Activated T-helper 1 cell treated with anti-CD3 and anti-CD28 coated beads, Interleukin-12 subunit alpha, Interleukin-12 subunit beta, Interleukin-2, Interleukin-4 antibody, amounts not matched to agents 30 ng/mL and 10 ng/mL and 1 ng/mL, durations not matched to agents 14 hours and 24 hours and 36 hours (primary cell): ENCODE measurements around the gene OR51M1. TPM values are rescaled to one million over a fixed set of nuclear protein-coding genes. Genes with fewer than 3 reads are reported as not detected.

Experiments
- DNase-seq: peaks from one replicate; pipeline ENCODE4 v3.0.0; 2021; ENCODE audit warnings: low spot score
- H3K27ac Mint-ChIP-seq: one replicate; pipeline ENCODE4 v1.8.0; 2021; ENCODE audit warnings: mild to moderate bottlenecking, mixed read lengths
- H3K27me3 Mint-ChIP-seq: one replicate; pipeline ENCODE4 v1.8.0; 2022; ENCODE audit warnings: mild to moderate bottlenecking, moderate library complexity, mixed read lengths; ENCODE audit not compliant: insufficient read depth
- H3K36me3 Mint-ChIP-seq: one replicate; pipeline ENCODE4 v1.8.0; 2021; ENCODE audit warnings: low read depth, mixed read lengths
- H3K4me1 Mint-ChIP-seq: one replicate; pipeline ENCODE4 v1.8.0; 2021; ENCODE audit warnings: low read depth, mixed read lengths
- H3K4me3 Mint-ChIP-seq: one replicate; pipeline ENCODE4 v1.8.0; 2021; ENCODE audit warnings: mild to moderate bottlenecking, moderate library complexity, mixed read lengths
- H3K9me3 Mint-ChIP-seq: one replicate; pipeline ENCODE4 v1.8.0; 2021; ENCODE audit warnings: mixed read lengths
- intact Hi-C: fragments of 100-400 bp; cut with micrococcal nuclease; formaldehyde crosslinking; loops from one replicate; pipeline ENCODE4 v1.15.1; 2024
- total RNA-seq: library from RNA; stranded (reverse); gene quantifications from 2 replicates; pipeline ENCODE4 v1.2.3, GENCODE V29; 2022

The OR51M1 gene
- total RNA-seq, 1 donor from 2014 or later, result not detected

DNA sequence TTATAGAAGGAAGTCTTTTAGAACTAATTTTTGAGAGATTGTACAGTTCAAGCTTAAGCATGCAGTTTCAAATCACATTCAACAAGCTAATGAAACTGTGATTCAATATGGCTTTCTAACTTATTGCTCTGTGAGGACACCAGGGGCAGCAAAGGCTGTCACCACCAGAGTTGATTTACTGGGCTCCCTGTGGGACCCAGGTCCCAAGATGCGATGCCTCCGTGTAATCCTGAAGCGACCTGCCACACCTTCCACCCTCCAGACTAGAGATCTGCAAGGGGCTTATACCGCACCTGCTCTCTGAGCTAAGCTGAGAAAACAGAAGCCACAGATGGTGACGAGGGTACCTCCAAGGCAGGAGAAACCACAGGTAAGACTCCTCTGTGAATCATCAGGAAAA is 37.4 kb downstream of the OR51M1 start:
- intact Hi-C loops, result no loop called here
- H3K9me3 Mint-ChIP-seq, result no peaks in the 10 kb centered on the region
- no peak overlapping the region for H3K27ac Mint-ChIP-seq
- DNase-seq, result no peak
- H3K4me1 Mint-ChIP-seq, result no peaks in the 10 kb centered on the region
- H3K27me3 Mint-ChIP-seq, result no peaks in the 10 kb centered on the region
- no peaks in the 10 kb centered on the region for H3K36me3 Mint-ChIP-seq
- H3K4me3 Mint-ChIP-seq, result no peak overlapping the region

DNA sequence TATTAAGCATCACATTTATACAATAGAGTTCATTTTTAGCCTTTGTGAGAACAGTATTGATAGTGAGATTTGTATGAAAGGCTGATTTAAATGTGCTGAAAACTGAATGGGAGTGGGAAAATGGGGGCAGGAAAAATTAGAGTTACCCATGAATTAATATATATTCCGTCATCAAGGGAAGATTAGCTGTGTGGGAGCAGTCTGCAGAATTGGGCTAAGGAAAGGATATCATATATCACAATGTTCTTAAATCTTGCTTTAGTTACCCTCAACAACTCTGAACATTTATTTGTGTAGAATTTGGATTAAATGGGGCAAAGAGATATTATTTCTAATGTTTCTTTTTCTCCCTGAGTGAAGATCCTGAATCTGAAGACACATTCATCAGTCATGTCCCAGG is 38.2 kb downstream of the OR51M1 start, which contains the start of gene OR51Q1:
Gene OR51Q1, plus strand, starts transcription at position 301 of the 400 bp plus-strand sequence. Its CDS starts 90 bp downstream, at position 391.
- Mint-ChIP-seq H3K4me3 (no peak within 1 kb of the TSS), H3K36me3 (no peaks in the 10 kb centered on the region)

DNA sequence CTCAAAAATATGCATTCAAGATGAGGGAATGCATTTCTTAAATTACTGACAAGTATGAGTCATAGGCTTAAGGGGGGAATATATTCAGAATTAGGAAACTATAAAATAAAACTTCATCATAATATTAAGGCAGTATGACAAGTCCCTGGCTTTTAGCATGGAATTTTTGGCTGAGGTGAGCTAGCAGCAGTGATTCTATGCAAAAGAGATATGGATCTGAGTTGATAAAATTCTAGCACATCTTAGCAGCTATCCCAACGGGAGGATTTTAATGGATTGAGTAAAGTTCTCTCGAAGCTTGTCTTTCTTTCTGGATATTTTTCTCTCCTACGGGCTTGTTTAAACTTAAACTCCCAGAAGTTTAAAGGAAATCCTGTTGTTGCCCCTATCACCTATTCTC is 39.5 kb downstream of the OR51M1 start:
- Mint-ChIP-seq H3K27ac (no peak overlapping the region), H3K36me3 (no peaks in the 10 kb centered on the region), H3K4me3 (no peak overlapping the region), H3K4me1 (no peaks in the 10 kb centered on the region), H3K9me3 (no peaks in the 10 kb centered on the region), H3K27me3 (peaks cover 4% of the 10 kb centered on the region)
- intact Hi-C loops, result no loop called here
- DNase-seq, result no peak

More for the DNA sequence above, 38.2 kb downstream of the OR51M1 start, which contains the start of gene OR51Q1:
- Mint-ChIP-seq H3K9me3 (no peaks in the 10 kb centered on the region), H3K4me1 (no peaks in the 10 kb centered on the region), H3K27me3 (no peaks in the 10 kb centered on the region), H3K27ac (no peak within 1 kb of the TSS)
- no peak for DNase-seq
- intact Hi-C loops, result no loop called here

DNA sequence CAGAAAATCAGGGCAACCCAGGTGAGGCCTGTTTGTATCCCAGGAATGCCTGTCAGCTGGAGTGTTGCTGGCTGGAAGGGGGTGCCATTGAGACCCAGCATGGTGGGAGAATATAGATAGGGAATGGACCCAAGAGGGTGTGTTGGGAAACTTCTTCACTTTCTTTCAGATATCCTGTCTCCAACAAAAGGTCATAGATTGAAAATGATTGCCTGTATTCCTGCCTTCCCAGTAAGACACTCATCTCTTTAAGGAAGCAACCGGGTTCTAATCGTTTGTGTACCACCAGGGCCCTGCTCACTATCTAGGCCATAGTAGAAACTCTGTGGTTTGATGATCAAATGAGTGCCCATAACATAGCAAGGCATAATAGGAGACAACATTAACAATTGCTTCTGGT is 57.8 kb downstream of the OR51M1 start, which contains the start of gene OR51I1:
Gene OR51I1, minus strand, starts transcription at position 101 of the 400 bp plus-strand sequence. Its CDS starts 0 bp downstream, at position 101.
- DNase-seq, result no peak
- Mint-ChIP-seq H3K36me3 (no peaks in the 10 kb centered on the region), H3K4me3 (no peak within 1 kb of the TSS), H3K9me3 (no peaks in the 10 kb centered on the region), H3K27ac (no peak within 1 kb of the TSS), H3K27me3 (peaks cover 9% of the 10 kb centered on the region), H3K4me1 (no peaks in the 10 kb centered on the region)
- intact Hi-C loops, result no loop called here

Other genes starting within 250 kb of the OR51M1 start
- not detected in 2 replicates for gene OR52A5, start 245.5 kb upstream of the OR51M1 start, total RNA-seq
- not detected in 2 replicates for gene OR52A1, start 229.1 kb upstream of the OR51M1 start, total RNA-seq
- gene OR51V1, start 183.1 kb upstream of the OR51M1 start, total RNA-seq, result not detected in 2 replicates
- gene HBB, start 156.7 kb upstream of the OR51M1 start, total RNA-seq, result not detected in 2 replicates
- not detected in 2 replicates for gene HBD, start 149.3 kb upstream of the OR51M1 start, total RNA-seq
- gene HBG1, start 134.0 kb upstream of the OR51M1 start, total RNA-seq, result not detected in 2 replicates
- not detected in 2 replicates for gene HBG2, start 129.0 kb upstream of the OR51M1 start, total RNA-seq
- gene HBE1, start 113.9 kb upstream of the OR51M1 start, total RNA-seq, result not detected in 2 replicates
- not detected in 2 replicates for gene OR51B4, start 81.9 kb upstream of the OR51M1 start, total RNA-seq
- not detected in 2 replicates for gene OR51B2, start 59.5 kb upstream of the OR51M1 start, total RNA-seq
- not detected in 2 replicates for gene OR51B5, start 40.3 kb upstream of the OR51M1 start, total RNA-seq
- gene OR51B6, start 32.3 kb upstream of the OR51M1 start, total RNA-seq, result not detected in 2 replicates
- gene OR51Q1, start 38.3 kb downstream of the OR51M1 start, total RNA-seq, result not detected in 2 replicates
- not detected in 2 replicates for gene OR51I1, start 57.7 kb downstream of the OR51M1 start, total RNA-seq
- not detected in 2 replicates for gene OR51I2, start 65.5 kb downstream of the OR51M1 start, total RNA-seq
- not detected in 2 replicates for gene OR52D1, start 104.9 kb downstream of the OR51M1 start, total RNA-seq
- not detected in 2 replicates for gene UBQLN3, start 126.1 kb downstream of the OR51M1 start, total RNA-seq
- gene UBQLNL, start 132.9 kb downstream of the OR51M1 start, total RNA-seq, result 0.18 TPM in 1 of 2 replicates, not detected in the other
- gene OR52H1, start 164.7 kb downstream of the OR51M1 start, total RNA-seq, result not detected in 2 replicates
- not detected in 2 replicates for gene OR52B6, start 197.1 kb downstream of the OR51M1 start, total RNA-seq
- gene TRIM6, start 212.8 kb downstream of the OR51M1 start, total RNA-seq, result 0.34 and 0.54 TPM in 2 replicates
- gene TRIM34, start 241.2 kb downstream of the OR51M1 start, total RNA-seq, result 4.6 and 5.4 TPM in 2 replicates